RKO (cell line): Measurements from ENCODE around the gene C16orf74.

ENCODE experiments used
- DNase-seq: peaks from one replicate; pipeline ENCODE4 v3.0.0-alpha.2; 2016; ENCODE audit warnings: low spot score

The C16orf74 gene

GRCh38 chr16:85750827-85751697 lies at the start of gene C16orf74:
Gene C16orf74, minus strand, starts transcription at chr16:85751096. Its CDS starts 15,879 bp downstream, at chr16:85735217.
- peak; percentile 66 for DNase-seq

GRCh38 chr16:85800321-85800669 lies 49.4 kb upstream of the C16orf74 start:
- DNase-seq: peak; percentile 49

GRCh38 chr16:85799497-85800320 lies 48.8 kb upstream of the C16orf74 start, which contains the start of the genes COX4I1 and EMC8:
Gene COX4I1, plus strand, starts transcription at chr16:85799695. Its CDS starts 1,511 bp downstream, at chr16:85801206.
Gene EMC8, minus strand, starts transcription at chr16:85799544. Its CDS starts 249 bp downstream, at chr16:85799295.
- DNase-seq: peak; percentile 93

- DNase-seq: peak; percentile 53
Measured at GRCh38 chr16:85798901-85799496, 48.1 kb upstream of the C16orf74 start.

GRCh38 chr16:85798283-85798776 lies 47.4 kb upstream of the C16orf74 start:
- peak; percentile 31 for DNase-seq

GRCh38 chr16:85796599-85796998 lies 45.7 kb upstream of the C16orf74 start:
- no peak for DNase-seq

GRCh38 chr16:85796152-85796551 lies 45.3 kb upstream of the C16orf74 start:
- DNase-seq: no peak

GRCh38 chr16:85794696-85795095 lies 43.8 kb upstream of the C16orf74 start:
- no peak for DNase-seq

GRCh38 chr16:85793662-85794298 lies 42.9 kb upstream of the C16orf74 start:
- DNase-seq: no peak

- DNase-seq: no peak
Measured at GRCh38 chr16:85789773-85790172, 38.9 kb upstream of the C16orf74 start.

- DNase-seq: no peak
Measured at GRCh38 chr16:85788819-85789218, 37.9 kb upstream of the C16orf74 start.

GRCh38 chr16:85785927-85786326 lies 35.0 kb upstream of the C16orf74 start:
- DNase-seq: no peak

- no peak for DNase-seq
Measured at GRCh38 chr16:85784813-85785212, 33.9 kb upstream of the C16orf74 start.

GRCh38 chr16:85783441-85783840 lies 32.5 kb upstream of the C16orf74 start:
- DNase-seq: no peak

GRCh38 chr16:85782451-85782850 lies 31.6 kb upstream of the C16orf74 start:
- no peak for DNase-seq

- DNase-seq: no peak
Measured at GRCh38 chr16:85781695-85782370, 30.9 kb upstream of the C16orf74 start.

GRCh38 chr16:85781156-85781555 lies 30.3 kb upstream of the C16orf74 start:
- DNase-seq: no peak

- no peak for DNase-seq
Measured at GRCh38 chr16:85780281-85780680, 29.4 kb upstream of the C16orf74 start.

- DNase-seq: no peak
Measured at GRCh38 chr16:85778873-85779272, 28.0 kb upstream of the C16orf74 start.

- no peak for DNase-seq
Measured at GRCh38 chr16:85777583-85778310, 26.9 kb upstream of the C16orf74 start.
